GM18520 (cell line): ENCODE results near the gene TBCD.

Source experiments
- ATAC-seq: cut with Tn5 transposase; IDR thresholded peaks from one replicate; pipeline ENCODE4 v1.9.1; 2021; ENCODE audit not compliant: unreplicated experiment

The TBCD gene

DNA sequence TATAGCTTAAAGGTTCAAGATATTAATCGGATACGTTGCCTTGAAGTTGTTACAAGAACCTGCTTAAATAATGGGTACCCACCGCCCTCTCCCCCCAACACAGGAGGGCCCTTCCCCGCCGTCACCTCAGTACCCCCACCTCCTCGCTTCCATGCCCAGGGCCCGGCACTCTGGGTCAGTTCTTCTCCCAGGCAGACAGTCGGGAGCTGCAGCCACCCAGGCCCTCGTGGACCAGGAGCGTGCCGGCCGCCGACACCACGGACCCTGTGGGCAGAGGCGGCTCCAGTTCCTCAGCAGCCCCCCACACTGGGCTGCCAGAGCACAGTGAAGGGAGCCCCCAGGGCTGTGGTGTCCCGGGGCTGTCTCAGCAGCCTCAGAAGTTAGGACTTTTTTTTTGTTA is 168.8 kb downstream of the TBCD start:
- no peak for ATAC-seq

DNA sequence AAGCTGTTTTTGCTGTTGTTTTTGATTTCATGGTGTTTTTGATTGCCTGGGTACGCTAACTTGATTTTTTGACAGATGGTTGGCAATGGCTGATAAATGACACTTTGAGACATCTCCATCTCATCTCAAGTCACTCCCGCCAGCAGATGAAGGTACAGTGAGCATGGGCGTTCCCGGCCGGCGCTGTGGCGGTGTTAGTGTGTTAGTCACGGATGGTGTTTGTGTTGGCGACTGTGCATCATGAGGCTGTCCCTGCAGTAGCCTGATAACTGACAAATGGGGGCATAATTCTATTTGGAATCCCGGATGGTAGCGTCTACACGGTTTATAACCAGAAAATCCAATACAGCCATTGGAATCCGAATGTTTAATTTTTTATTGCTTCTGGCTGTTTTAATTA is 169.6 kb downstream of the TBCD start:
- no peak for ATAC-seq

DNA sequence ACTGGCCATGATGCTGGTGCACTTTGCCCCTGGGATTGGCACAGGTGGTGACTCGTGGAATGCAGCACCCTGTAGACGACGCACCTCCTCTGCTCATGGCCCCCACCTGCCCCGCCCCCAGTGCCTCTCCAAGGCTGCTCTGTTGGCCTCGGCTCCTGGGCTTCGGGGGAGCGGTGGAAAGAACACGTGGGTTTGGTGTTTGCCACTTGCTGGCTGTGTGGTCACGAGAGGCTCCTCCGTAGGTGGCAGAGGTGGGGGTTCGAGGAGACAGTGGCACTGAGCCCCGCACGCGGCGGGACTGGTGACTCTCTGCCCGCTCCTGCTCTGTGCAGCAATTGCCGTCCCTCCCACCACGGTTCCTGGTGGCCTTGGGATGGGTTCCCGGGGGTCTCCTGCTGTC is 170.8 kb downstream of the TBCD start:
- ATAC-seq: no peak

DNA sequence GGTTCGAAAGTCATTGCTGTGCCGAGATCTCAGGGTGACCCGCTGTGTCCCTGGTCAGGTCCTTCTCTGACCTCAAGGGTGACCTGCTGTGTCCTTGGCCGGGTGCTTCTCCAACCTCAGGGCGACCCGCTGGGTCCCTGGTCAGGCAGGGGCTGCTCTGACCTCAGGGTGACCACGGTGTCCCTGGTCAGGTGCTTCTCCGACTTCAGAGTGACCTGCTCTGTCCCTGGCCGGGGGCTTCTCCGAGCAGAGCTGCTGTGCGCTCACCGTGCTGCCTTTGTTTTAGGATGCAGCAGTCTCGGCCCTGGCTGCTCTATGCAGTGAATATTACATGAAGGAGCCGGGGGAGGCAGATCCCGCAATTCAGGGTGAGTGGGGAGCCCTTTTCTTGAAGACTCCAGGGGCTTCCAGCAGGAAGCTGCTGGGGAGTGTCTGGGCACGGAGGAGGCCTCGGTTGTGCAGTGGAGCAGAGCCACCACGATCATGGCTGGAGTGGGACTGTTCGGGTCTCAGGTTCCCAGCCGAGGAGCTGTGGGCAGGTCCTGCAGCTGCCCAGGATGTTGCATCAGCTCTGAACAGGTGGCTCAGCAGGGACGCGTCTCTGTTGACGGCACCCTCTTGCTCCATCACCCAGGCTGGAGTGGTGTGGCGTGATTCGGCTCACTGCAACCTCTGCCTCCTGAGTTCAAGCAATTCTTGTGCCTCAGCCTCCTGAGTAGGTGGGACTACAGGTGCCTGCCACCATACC is 171.7 kb downstream of the TBCD start:
- no peak for ATAC-seq

DNA sequence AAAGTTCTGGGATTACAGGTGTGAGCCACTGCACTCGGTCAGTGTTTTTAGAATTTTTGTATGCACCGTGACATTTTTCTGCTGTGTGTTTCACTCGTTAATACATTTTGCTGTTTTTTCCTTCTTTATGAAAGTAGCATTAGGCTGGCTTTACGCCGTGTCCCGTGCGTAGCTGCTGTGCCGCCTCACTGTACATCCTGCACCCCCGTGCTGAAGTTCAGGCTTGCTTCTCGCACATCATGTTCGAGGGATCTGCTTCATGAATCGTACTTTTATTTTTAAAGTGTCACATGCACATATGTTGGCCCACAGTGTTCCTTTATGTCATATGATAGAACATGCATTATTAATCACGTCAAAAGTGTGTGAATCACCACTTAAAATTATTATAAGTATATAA is 172.3 kb downstream of the TBCD start:
- ATAC-seq: no peak

DNA sequence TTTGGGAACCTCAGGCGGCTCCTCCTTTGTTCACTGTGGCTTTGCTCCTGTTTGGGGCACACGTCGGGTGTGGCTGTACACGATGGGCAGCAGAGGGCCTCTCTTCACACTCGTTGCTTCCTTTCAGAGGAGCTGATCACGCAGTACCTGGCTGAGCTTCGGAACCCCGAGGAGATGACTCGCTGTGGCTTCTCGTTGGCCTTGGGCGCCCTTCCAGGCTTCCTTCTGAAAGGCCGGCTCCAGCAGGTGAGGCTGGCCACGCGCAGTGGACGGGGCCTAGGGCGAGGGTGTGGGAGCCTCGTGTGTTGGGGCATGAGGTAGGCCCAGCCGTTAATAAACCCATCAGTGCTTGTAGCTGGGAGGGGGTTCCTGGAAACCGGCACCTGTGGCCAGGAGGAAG is 172.9 kb downstream of the TBCD start:
- ATAC-seq: no peak

DNA sequence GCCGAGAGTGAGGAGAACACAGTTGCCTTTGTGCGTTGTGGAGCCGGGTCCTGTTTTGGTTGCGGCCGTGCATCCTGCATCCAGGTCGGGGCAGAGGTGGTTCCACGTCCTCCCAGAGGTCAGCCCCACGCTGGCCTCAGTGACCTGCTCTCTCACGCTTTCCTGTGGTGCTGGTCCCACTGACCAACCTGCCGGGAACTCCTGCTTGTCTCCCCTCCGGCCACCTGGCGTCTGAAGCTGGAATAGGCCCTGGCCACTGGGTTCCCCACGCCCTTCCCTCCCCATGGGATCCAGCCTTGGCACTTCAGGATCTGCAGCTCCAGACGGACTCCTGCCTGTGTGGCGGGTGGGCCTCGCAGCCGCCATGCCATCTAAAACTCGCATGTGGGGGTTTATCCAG is 173.5 kb downstream of the TBCD start:
- ATAC-seq: no peak

DNA sequence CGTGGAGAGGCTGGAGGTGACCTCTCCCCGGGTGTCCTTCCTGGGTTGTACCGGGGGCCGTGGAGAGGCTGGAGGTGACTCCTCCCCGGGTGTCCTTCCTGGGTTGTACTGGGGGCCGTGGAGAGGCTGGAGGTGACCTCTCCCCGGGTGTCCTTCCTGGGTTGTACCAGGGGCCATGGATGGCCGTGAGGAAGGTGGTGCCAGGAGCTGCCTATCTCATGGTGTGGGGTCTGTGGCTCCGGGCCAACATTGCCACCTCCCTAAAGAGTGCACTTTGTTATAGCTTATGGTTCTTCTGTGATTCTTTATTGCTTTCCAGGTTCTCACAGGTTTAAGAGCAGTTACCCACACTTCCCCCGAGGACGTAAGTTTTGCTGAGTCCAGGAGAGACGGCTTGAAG is 174.2 kb downstream of the TBCD start:
- no peak for ATAC-seq

DNA sequence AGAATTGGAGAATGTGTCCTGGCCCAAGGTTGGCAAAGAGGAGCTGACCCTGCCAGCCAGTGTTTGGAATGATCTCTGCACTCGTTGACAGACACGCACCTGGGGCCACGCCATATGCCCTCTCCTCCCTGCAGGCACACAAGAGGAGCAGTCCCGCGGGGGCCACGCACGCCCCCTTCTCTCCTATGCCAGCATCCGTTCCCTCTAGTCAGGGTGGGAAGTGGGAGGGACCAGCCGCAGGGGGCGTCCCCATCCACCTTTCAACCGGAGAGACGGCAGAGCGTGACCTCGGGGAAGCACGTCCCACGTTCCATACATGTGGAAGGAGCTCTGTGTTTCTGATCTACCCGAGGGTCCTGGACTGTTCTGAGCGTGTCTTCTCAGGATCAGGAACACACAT is 174.9 kb downstream of the TBCD start:
- ATAC-seq: no peak

DNA sequence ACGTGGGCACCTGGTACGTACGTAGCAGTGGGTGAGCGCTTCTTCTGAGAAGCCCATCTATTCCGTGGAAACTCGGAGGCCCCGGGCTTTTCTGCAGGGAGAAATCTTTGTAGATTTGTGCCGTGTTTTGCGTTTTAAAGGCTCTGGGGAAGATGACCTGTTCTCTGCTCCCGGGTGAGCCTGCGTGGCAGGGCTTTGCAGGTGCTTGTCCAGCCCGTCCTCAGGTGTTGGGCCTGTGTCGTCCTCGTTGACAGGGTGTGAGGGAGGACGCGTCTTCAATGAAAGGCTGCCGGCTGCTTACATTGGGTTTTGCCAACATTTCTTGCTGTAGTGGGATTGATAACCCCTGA is 175.4 kb downstream of the TBCD start:
- ATAC-seq: no peak

DNA sequence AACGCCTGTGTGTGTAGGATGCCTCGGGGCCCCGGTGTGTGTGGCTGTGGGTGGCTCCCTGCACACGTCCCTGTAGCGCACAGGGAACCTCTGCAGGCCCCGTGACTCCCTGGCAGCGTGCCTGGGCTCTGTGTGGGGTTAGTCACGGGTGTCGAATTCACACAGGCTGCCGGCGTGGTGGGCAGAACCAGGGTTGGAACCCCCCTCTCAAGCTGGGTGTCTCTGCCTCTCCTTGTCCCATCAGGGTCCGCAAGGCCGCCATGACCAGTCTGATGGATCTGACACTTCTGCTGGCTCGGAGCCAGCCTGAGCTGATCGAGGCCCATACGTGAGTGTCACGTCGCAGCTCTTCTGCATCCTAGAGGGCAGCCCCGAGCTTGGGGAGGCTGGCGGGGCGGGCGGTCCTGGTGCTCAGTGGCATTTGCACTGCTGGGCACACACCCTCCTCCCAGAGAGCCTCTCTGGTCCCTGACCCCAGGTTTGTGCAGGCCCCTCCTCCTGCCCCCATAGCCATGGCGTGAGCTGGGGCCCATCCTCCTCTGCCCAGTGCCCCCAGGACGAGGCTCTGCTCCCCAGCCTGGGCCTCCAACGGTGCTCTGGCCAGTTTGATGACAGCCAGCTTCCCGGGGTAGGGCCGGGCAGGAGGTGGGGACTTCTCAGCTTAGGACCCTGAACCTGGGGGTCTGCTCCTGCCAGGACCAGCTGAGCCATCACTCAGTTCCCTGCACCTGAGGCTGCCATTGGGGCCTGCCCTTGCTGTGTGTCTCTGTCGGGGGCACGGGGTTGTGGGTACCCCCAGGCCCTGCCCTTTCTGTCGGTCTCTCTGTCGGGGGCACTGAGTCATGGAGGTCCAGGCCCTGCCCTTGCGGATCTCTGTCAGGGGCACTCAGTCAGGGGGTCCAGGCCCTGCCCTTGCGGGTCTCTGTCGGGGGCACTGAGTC is 176.1 kb downstream of the TBCD start:
- ATAC-seq: no peak

DNA sequence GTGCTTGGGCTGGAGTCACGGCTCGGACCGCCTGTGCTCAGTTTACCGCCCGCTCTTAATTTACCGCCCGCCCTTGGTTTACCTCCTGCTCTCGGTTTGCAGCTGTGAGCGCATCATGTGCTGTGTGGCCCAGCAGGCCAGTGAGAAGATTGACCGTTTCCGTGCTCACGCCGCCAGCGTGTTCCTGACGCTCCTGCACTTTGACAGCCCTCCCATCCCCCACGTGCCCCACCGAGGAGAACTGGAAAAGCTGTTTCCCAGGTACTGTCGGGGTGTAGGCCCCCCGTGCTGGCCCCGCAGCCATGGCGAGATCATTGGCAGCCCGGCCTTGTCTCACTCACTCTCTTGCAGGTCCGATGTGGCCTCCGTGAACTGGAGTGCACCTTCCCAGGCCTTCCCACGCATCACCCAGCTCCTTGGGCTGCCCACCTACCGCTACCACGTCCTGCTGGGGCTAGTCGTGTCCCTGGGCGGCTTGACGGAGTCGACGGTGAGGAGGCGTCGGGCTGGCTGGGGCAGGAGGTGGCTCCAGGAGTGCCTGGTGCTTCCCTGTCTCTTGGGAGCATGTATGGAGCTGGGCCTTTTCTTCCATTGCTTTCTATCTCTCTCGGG is 177.3 kb downstream of the TBCD start:
- no peak for ATAC-seq

DNA sequence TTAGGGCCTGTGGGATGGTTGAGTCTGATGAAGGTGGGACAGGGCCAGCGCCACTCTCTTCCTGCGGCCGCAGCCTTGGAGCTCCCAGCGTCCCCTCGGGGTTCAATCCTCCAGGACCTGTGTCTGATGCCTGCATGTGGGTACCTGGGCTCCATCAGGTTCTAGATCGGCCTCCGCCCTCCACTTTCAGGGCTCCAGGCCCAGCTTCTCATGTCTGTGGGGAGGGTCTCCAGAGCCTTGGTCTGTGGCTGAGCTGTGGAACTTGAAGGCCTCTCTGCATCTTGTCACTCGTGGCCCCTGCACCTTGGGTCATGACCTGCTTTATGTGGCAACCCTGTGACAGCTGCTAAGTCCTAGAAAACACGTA is 177.8 kb downstream of the TBCD start:
- ATAC-seq: no peak

DNA sequence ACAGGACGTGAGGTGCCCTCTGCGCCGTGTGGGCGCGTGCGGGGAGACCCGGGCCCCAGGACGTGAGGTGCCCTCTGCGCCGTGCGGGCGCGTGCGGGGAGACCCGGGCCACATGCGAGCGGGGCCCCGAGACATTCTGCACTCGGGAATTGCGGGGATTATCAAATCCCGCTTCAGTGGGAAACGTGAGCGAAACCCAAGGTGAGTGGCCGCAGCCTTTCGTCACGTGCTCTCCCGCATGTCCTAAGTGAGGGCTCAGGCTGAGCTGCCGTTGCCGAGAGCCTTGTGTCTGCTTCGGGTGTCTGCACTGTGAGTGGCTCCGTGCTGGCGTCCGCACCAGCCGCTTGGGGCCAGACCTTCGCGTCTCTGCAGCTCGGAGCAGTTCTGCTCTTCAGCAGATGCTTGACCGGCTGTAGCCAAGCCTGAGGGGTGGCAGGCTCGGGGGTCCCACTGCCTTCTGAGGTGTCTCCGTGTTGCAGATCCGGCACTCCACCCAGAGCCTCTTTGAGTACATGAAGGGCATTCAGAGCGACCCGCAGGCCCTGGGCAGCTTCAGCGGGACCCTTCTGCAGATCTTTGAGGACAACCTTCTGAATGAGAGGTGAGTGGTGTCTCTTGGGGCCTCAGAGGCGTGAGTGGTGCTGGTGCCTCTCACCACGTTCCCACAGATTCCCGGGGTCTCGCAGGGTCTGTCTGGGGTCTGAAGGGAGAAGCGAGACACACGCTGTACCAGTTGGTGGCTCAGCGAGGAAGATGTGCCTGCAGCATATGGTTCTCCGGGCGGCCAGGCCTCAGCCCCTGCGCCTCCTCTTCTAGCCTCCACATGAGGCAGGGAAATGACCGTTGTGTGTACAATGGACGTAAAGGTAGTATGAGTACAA is 178.4 kb downstream of the TBCD start:
- no peak for ATAC-seq

DNA sequence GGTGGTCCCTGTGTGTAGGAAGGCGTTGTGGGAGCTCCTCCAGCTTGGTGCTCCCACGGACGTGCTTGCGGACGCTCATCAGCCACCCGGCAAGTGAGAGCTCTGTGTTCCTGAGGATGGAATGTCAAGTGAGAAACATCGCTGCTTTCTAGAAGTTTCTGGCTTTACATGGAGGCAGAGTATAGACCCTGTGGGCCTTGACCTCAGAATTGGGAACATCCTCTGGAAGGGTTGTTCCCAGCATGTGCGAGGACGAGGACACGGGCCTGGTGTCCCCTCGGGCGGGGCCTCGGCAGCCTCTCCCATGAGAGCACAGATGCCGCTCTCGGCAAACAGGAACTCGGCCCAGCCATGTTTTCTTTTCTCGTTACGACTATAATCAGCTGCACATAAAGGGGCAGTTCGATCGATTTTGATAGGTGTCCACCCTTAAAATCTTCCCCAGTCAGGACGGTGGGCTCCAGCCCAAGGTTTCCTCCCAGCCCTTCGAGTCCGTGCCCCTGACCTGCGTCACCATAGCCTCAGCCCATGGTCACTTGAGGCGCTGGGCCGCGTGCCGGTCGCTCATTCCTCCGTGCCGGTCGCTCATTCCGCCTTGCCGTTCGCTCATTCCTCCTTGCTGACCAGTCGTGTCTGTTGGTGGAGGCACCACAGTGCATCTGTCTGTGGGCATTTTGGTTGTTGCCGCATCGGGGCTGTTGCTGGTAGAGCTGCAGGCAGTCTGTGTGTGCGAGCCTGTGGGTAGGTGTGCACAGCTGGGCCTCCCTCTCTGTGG is 179.2 kb downstream of the TBCD start:
- ATAC-seq: no peak

DNA sequence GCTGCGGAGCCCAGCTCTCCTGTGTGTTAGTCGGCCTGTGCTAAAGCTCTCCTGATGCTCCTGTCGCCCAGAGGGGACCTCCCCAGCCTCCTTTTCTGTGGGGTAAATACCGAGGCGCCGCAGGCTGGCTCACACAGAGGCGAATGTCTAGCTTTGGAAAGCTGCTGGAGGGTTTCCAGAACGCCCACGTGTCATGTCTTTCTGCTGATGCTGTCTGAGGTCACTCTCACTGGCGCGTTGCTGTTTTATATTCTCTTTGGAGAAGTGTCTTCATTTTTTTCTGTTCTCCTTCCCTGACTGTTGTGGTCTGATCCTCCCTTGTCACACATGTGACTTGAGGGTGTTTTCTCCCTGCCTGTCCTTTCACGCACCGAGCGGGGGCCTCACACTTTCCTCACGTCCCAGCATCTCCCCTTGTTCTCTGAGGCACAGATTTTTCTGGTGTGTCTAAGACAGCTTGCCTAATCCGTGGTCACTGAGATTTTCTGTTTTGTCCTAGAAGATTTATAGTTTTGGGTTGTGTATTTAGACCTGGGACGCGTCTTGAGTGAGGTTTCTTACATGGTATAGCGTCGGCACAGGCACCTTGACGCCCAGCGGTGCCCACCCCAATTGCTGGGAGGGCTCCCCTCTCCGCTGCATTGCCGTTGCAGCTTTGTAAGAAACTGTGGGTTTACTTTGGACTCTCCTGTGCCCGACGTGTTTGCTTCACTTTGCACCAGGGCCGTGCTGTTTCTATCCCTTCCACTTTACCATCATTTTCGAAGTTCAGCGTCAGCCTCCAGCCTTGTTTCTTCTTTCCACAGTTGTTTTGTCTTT is 180.0 kb downstream of the TBCD start:
- ATAC-seq: no peak

DNA sequence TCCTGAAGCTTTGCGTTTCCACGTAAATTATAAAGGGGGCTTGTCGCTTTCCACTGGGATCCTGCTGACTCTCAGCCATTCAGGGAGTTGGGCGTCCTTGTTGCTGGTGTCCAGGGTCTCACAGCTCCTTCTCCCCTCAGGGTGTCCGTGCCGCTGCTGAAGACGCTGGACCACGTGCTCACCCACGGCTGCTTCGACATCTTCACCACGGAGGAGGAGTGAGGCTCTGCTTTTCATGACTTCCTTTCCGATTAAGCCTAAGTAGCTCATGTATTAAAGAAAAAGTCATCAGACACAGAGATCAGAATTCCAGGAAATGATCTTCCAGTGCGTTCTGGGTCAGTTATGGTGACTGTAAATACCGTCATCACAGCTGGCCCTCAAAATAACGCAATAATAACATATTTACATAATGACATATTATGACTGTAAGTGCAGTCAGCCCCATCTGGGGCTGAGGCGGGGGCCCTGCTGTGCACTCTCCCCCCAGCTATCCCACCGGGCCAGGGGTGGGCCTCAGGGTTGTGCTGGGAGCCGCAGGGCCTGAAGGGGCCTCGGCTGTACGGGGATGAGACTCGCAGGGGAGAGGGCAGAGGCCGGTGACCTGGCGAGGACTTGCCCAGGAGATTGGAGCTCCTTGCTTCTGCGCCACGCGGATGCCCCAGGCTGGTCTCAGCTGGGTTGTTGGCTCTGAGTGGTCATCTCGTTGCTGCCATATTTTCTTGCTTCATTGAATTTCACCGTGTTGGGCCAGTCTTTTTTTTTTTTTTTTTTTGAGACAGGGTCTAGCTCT is 180.8 kb downstream of the TBCD start:
- no peak for ATAC-seq

DNA sequence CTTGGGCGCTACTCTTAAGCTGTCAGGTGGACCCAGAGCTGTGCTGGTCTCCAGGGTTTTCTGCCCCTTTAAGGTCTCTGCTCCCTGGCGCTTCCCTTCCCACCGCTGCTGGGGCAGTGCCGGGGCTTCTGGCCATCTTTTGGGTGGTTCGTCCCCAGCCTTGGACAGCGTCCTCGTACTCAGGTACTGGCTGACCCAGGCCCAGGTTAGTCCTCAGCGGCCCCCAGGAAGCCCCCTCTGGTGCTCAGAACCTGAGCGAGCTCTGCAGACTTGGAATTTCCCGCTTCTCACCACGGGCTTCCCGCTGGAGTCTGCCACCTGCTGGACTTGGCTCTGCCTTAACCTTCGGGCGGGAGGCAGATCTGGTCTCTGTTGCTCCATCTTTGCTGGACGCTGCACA is 182.0 kb downstream of the TBCD start:
- ATAC-seq: no peak
